Measurements from ENCODE around the gene PSD4.

The PSD4 gene

GRCh38 chr2:113224647-113225236 lies 51.0 kb downstream of the PSD4 start:
- no peak for DNase-seq

- DNase-seq = peak; percentile 51 to 73 (median 69)
Measured at GRCh38 chr2:113225263-113226259, 51.8 kb downstream of the PSD4 start.

GRCh38 chr2:113226462-113226861 lies 52.7 kb downstream of the PSD4 start:
- DNase-seq = no peak

- no peak for DNase-seq
Measured at GRCh38 chr2:113227290-113227689, 53.5 kb downstream of the PSD4 start.

GRCh38 chr2:113227698-113228097 lies 53.9 kb downstream of the PSD4 start:
- DNase-seq = no peak

GRCh38 chr2:113228351-113228750 lies 54.6 kb downstream of the PSD4 start:
- DNase-seq = no peak

GRCh38 chr2:113228991-113229716 lies 55.4 kb downstream of the PSD4 start:
- DNase-seq = no peak

- peak in 1 of 4 experiments; percentile 19 for DNase-seq
Measured at GRCh38 chr2:113229795-113230194, 56.0 kb downstream of the PSD4 start.

- DNase-seq = peak in 3 of 4 experiments; percentile 35 to 51 (median 47)
Measured at GRCh38 chr2:113230531-113230930, 56.8 kb downstream of the PSD4 start.

- DNase-seq = no peak
Measured at GRCh38 chr2:113231064-113231463, 57.3 kb downstream of the PSD4 start.

GRCh38 chr2:113232123-113232522 lies 58.4 kb downstream of the PSD4 start:
- DNase-seq = no peak

GRCh38 chr2:113232740-113233139 lies 59.0 kb downstream of the PSD4 start:
- peak in 3 of 4 experiments; percentile 43 to 58 (median 50) for DNase-seq

GRCh38 chr2:113233593-113234550 lies 60.1 kb downstream of the PSD4 start:
- peak; percentile 46 to 71 (median 66) for DNase-seq

GRCh38 chr2:113234721-113235346 lies 61.1 kb downstream of the PSD4 start:
- DNase-seq = no peak

- DNase-seq = peak in 3 of 4 experiments; percentile 60 to 86 (median 64)
Measured at GRCh38 chr2:113235347-113236226, 61.8 kb downstream of the PSD4 start.

- DNase-seq = peak in 1 of 4 experiments; percentile 46
Measured at GRCh38 chr2:113236367-113237159, 62.8 kb downstream of the PSD4 start.

- peak in 1 of 4 experiments; percentile 42 for DNase-seq
Measured at GRCh38 chr2:113237604-113238160, 63.9 kb downstream of the PSD4 start.

GRCh38 chr2:113238871-113239839 lies 65.4 kb downstream of the PSD4 start:
- peak; percentile 58 to 89 (median 82) for DNase-seq

Measured in suppressor macrophage (primary cell).